Bronchus fibroblast of lung (primary cell): ENCODE results near the gene ZNF718. TPM values are rescaled to one million over a fixed set of nuclear protein-coding genes. Genes with fewer than 3 reads are reported as not detected.

Experiments
- total RNA-seq: library from RNA; depleted of rRNA; stranded (reverse); fragments of >200 nt; gene quantifications from 2 replicates; pipeline ENCODE4 v1.2.3, GENCODE V29; 2015

ZNF718 gene
- 2.4 and 2.9 TPM in 2 replicates for total RNA-seq

GRCh38 chr4:124275-125081 is at the start of gene ZNF718:
ZNF718 (plus strand) TSS chr4:124501; CDS start chr4:124671, 170 bp downstream.

Other genes with a start within 250 kb of the ZNF718 start
- 4.0 and 5.4 TPM in 2 replicates for gene ZNF595, start 71.2 kb upstream of the ZNF718 start, total RNA-seq
- gene ZNF732, start 181.0 kb downstream of the ZNF718 start, total RNA-seq = 1.0 and 1.2 TPM in 2 replicates
- 3.9 and 4.7 TPM in 2 replicates for gene ZNF141, start 213.3 kb downstream of the ZNF718 start, total RNA-seq